GM12872 (cell line): ENCODE data around the gene ATOH8.

Experiments used
- TF ChIP-seq, protein P1 (sequence below): IDR thresholded peaks from 3 replicates; pipeline ENCODE4 v1.5.1; 2011; ENCODE audit warnings: low read depth, mild to moderate bottlenecking, low read length, moderate library complexity; ENCODE audit not compliant: insufficient read depth

ATOH8 gene

DNA sequence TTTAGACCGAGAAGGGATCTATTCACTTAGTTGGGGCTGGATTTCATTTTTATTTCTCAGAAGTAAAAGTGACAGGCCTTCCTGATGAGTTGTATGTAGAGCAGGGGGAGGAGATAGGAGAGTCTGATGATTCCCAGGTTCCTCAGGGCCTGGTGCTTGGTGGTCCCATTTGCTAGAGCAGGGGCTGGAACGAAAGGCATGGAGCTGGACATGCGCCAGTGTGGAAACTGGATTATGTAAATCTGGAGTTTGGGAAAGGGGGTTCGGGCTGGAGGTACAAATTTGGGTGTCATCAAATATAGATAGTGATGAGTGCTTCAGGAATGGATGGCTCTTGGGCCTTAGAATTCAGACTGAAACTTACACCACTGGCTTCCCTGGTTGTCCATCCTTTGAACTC lies 32.1 kb upstream of the ATOH8 start:
- TF ChIP-seq, protein P1, sequence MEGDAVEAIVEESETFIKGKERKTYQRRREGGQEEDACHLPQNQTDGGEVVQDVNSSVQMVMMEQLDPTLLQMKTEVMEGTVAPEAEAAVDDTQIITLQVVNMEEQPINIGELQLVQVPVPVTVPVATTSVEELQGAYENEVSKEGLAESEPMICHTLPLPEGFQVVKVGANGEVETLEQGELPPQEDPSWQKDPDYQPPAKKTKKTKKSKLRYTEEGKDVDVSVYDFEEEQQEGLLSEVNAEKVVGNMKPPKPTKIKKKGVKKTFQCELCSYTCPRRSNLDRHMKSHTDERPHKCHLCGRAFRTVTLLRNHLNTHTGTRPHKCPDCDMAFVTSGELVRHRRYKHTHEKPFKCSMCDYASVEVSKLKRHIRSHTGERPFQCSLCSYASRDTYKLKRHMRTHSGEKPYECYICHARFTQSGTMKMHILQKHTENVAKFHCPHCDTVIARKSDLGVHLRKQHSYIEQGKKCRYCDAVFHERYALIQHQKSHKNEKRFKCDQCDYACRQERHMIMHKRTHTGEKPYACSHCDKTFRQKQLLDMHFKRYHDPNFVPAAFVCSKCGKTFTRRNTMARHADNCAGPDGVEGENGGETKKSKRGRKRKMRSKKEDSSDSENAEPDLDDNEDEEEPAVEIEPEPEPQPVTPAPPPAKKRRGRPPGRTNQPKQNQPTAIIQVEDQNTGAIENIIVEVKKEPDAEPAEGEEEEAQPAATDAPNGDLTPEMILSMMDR, result no peak

GRCh38 chr2:85722519-85722918 lies 31.3 kb upstream of the ATOH8 start:
- TF ChIP-seq, protein P1, result no peak

- TF ChIP-seq, protein P1, result no peak
These were observed 30.0 kb upstream of the ATOH8 start for GRCh38 chr2:85723707-85724360.

DNA sequence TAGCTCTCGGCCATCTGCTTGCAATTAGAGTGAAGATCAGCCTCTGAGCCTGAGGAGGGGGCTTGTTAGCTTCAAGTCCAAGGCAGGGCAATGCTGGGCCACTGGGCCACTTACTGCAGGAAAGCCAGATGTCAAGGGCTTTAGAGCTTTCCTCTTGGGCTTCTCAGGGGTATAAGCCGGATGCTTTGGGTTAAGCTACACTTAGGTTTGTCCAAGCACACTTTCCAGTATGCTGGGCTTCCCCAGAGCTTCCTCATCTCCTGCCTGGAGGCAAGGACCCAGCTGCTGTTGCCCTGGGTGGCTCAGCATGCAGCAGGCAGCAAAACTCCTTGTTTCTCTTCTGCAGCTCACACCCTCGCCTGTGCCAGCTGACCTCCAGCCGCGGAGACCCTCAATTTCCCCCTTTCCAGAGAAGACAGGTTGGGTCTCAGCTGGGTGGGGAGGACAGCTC lies 29.0 kb upstream of the ATOH8 start:
- TF ChIP-seq, protein P1, result no peak

- TF ChIP-seq, protein P1, result no peak
These were observed 28.3 kb upstream of the ATOH8 start for GRCh38 chr2:85725451-85725850.

DNA sequence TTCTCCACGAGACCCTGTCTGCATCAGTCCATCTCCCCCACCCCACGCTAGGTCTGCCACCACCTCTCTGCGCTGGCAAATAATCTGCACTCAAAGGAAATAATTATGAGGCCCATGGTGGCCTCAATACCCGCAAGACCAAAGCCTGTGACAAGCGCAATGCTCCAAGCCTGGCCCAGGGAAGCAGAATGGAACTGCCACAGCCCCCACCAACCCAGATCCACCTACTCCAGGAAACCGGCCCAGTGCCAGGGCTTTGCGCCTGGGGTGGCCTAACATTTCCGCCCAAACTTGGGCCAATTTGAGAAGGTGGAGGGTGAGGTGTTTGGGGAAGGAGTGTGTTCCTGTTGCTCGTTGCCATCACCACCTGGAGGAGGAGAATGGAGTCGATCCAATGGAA lies 26.0 kb upstream of the ATOH8 start:
- TF ChIP-seq, protein P1, result no peak

DNA sequence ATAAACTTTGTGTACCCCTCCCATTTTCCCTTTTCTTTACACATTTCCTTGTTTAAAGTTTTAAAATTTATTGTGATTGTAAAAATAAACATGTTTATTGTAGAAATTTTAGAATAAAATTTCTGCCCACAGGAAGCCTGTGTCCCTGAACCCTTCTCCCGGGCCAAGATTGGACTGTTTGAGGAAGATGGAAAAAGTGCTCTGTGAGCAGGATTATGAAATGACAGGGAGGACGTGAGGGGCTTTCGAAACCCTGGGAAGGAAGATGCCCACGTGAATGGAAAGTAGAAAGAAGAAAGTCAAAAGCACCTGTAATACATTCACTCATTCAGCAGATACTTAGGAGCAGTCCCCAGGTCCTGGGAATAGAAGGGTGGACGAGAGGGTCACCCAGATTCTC lies 25.4 kb upstream of the ATOH8 start:
- TF ChIP-seq, protein P1, result no peak
